HG02884 (cell line): ENCODE results near the gene RPS6KA2.

Experiments used
- ATAC-seq: cut with Tn5 transposase; IDR thresholded peaks from one replicate; pipeline ENCODE4 v1.9.1; 2021; ENCODE audit warnings: mild to moderate bottlenecking, moderate library complexity; ENCODE audit not compliant: unreplicated experiment

Gene RPS6KA2

DNA sequence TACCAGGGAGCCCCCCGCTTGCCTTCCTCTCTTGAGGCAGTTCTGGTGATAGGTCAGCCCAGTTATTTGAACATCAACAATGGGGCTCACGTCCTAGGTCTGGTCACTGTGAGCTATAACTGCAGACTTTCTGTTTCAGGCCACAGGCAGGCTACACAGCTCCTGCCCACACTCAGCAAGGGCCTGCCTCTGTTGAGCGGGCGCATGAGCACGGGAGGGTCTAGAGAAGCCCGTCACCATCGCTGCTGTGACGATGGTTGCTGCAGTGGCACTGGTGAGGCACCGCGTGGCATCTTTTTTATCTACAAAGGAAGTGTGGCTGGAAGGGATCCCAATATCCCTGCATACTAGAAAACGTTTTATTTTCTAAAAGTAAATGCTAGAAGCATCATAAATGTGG is 118.3 kb downstream of the RPS6KA2 start:
- no peak for ATAC-seq

DNA sequence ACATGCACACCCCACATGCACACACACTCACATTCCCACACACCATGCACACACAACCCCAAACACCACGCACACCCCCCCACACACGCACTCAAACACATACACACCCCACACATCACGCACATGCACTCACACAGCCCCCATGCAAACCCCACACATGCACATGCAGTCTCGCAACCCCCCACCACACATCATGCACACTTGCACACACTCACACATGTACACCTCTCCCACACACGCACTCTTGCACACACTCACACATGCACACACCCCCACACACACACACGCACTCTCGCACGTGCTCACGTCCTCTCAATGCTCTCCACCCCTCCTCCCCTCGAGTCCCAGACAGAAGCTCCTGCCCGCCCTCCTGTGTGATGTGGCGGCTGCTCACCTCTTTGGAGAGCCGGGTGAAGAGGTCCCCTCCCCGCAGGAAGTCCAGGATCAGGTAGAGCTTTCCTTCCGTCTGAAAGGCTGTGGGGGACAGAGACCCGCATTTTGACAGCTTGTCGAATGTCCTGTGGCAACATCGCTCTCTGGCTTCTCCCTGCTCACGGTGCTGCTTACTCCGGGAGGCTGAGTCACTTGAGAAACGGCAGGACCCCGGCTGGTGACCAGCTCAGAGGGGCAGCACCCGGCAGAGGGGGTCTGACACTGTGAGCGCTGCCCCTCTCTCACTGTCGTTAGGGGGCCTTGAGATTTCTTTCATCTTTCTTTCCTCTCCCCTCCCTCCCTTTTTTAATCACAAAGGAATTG is 119.1 kb downstream of the RPS6KA2 start:
- no peak for ATAC-seq

DNA sequence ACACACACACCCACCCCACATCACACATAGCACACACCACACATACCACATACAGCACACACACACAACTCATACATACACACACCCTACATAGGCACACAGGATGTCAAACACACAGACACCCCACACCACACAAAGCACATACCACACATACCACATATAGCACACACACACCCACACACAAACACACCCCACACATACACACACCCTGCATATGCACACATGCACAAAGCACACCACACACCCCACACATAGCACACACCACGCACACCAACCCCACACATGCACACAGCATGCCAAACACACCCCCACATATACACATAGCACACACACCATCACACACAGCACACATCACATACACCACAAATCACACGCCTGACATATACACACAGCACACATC is 119.7 kb downstream of the RPS6KA2 start:
- no peak for ATAC-seq

DNA sequence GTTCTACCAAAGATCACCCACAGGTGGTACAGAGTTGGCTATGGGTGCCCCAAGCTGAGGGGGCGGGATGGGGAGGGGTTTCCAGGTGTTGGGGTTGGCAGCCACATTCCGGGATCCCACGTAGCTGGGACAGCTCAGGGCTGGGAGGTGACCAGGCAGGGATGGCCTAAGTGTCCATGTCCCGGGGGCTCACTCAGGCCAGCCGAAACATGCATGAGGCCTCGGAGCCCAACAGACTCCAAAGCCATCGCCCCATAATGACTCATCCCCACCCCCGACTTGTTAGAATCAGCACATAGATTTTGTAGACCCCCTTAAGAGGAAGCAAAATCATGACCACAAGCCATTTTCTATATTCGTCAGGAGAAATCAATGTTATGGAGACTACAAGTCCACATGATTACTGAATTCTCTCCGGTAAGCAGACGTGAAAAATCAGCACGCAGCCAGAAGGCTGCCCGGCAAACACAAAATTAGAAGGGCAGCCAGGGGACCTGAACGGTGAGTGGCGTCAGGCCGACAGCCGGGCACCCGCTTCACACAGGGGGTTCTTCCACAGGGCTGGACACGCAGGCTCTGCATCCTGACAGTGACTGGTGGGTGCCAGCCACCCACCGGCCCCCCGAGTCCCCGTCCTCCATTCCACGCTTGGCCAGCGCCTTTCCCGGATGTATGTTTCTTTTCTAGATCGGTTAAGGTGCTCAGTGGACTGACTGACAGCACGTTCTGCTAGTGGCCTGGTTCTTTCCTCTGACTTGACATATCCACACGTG is 121.7 kb downstream of the RPS6KA2 start:
- no peak for ATAC-seq

DNA sequence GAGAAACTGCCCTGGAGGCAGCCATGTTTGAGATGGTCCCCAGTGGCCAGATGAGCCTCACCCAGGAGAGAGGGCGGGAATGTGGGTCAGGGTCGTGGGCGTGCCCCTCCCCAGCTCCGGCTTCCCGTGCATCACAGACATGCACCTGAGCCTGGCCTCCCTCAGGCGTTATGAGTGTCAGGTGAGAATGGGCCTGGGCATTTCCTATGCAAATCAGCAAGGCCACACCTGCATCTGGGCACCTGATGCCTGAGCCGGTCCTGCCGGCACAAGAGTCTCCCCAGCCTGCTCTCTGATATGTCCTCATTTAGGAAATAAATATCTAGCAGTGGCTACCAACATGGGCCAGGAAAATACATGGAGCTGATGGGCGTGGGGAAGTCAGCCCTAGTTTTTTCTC is 123.0 kb downstream of the RPS6KA2 start:
- no peak for ATAC-seq

DNA sequence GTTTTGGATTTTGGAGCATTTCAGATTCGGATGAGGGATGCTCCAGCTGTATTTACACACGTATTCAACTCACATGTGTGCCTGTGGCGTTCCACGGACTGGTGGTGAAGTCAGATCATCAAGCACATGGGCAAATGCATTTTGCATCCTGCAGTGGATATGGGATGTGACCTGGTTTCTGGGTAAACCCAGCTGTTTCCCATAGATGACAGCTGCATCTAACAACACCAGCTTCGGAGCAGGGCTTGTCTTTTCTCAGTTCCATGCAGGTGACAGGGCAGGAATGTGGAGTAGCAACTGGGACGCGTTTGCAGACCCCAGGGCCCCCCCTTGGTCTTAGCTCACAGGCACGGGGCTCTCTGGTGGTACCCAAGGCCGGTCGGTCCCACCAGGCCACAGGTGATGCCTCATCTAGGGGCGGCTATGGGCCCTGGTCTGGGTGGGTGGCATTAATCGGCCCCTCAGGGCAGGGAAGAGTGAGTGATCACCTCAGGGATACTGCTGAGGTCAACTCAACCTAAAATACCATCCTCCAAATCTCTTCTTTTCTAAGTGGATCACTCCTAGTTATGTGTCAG is 123.8 kb downstream of the RPS6KA2 start:
- no peak for ATAC-seq

DNA sequence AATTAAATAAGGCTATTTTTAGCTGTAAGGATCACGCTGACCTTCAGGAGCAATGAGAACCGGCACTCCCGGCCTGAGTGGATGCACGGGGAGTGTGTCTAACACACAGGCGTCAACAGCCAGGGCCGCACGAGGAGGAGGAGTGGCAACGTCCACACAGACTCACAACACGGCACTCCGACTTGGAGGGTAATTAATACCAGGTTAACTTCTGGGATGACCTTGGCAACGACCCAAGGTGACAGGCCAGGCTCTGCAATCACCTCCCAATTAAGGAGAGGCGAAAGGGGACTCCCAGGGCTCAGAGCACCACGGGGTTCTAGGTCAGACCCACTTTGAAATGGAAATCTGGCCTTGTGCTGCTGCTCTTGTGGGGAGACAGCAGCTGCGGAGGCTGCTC is 124.6 kb downstream of the RPS6KA2 start:
- no peak for ATAC-seq

DNA sequence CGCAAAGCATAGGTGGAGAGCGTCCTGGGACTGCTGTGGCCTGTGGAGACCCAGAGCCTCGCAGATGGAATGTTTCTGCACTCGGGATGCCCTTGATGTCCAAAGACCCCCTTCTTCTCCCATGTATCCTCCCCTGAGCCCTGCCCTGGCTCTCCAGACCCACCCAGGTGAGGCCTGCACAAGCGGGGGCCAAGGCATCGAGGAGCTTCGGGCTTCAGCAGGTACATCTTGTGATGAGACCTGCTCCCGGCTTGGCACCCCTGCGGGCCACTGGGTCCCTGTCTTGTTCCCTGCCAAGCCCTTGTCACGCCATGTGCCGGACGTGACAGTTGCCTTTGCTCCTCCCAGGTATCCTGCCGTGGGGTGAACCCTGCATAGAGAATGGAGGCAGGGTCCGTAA is 125.8 kb downstream of the RPS6KA2 start:
- ATAC-seq: no peak

DNA sequence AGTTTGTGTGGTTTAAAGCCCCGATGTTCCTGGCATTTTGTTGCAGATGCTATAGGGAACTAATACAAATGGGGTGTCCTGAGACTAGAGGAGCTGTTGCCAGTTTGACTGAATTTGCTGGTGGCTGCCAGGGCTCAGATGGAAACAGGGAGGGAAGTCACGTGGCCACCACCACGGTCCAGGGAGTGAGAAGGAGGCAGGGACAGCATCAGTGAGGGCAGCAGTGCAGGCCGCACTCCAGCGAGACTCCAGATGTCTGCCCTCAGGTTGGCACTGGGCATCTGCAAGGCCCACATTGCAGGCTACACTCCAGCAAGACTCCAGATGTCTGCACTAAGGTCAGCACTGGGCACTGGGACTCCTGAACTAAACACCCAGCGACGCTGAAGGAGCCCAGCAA is 126.8 kb downstream of the RPS6KA2 start:
- ATAC-seq: no peak

DNA sequence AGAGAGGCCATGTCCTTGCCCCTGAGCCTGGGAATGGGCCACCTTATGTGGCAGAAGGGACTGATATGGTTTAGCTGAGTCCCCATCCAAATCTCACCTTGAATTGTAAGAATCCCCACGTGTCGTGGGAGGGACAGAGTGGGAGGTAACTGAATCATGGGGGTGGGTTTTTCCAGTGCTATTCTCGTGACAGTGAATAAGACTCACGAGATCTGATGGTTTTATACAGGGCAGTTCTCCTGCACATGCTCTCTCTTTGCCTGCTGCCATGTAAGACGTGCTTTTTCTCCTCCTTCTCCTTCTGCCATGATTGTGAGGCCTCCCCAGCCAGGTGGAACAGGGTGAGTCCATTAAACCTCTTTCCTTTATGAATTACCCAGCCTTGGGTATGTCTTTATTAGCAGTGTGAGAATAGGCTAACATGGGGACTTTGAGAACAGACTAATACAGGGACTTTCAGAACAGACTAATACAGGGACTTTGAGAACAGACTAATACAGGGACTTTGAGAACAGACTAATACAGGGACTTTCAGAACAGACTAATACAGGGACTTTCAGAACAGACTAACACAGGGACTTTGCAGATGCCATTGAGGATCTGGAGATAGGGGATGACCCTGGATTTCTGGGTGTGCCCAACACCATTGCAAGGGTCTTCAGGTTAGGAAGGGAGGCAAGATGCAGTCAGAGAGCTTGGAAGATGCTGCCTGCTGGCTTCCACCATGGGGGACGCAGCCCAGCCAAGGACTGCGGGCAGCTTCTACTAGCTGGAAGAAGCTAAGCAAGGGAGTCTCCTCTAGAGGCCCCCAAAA is 127.5 kb downstream of the RPS6KA2 start:
- peak; percentile 77 for ATAC-seq

DNA sequence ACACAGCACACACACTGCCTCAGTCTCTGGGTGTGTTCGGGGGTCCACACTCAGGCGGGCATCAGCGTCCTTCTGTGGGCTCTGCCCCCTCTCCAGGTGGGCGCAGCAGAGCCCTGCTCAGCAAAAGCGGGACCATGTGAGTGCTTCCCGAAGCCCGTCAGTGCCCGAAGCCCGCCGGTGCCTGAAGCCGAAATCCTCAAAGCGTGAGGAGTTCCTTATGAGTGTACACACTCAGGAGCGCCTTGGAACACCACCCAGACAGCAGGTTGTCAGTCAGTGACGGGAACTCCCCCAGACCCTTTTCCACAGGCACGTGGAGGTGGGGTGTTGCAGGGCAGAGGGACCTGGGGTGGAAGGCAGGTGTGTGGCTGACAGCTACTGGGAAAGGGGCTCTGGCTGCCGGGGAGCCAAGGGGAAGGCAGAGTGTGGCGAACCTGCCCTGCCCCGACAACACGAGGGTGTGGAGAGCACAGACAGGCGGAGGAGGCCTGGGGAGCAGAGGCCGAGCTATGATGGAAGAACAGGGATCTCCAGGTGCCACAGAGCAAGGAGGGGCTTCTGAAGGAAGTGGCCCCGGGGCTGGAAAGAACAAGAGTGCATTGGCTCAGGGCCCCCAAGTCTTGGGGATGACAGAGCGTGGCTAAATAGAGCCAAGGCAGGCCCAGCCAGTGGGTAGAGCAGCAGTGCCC is 128.2 kb downstream of the RPS6KA2 start:
- ATAC-seq: no peak

DNA sequence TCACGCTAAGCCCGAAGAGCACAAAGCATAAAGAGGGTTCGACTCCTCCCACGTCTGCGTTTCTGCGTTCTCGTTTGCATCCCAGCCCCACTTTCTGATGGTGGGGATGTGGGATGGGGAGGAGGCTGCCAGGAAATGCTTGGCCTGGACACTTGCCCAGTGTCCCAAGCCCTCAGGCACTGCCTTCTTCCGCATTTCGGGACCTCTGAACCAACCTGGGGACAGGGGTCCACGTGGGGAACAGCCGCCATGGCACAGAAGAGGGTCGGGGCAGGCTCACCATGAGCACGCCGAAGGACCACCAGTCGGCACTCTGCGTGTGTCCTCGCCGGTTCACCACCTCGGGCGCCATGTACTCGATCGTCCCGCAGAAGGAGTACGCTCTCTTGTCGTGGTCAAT is 128.8 kb downstream of the RPS6KA2 start:
- no peak for ATAC-seq

DNA sequence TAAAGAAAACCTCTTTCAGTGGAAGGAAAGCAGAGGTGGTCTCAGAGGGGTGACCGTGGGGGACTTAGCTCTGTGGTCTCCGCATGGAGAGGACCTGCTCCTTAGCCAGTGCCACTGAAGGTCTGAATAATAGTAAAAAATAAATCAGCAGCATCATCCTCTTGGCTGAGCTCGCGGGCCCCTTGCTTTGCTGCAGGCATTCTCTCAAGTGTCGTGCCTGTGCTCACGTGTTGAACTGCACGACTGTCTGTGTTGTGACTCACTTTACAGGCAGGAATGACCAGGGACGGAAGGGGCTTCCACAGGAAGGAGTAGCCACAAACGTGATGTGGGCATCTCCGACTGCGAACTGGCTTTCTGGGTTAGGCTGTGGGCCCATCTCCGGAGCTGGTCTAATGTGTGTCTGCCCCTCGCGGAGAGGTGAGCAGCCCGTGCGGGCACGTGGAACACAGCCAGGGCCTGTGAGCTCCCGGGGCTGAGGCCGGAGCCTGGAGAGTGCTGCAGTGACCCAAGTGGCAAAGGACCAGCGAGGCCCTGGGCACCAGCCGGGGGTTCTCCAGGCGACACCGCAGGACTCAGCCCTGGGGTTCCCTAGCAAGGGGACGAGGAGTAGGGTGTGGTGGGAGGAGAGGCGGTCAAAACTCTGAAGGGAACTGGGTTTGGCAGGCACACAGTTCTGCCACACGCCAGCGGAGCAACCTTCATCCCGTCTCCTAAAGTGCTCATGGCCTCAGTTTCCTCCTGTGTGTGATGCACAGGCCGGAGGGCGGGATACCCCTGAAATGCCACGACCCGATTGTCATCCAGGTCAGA is 129.8 kb downstream of the RPS6KA2 start:
- no peak for ATAC-seq

DNA sequence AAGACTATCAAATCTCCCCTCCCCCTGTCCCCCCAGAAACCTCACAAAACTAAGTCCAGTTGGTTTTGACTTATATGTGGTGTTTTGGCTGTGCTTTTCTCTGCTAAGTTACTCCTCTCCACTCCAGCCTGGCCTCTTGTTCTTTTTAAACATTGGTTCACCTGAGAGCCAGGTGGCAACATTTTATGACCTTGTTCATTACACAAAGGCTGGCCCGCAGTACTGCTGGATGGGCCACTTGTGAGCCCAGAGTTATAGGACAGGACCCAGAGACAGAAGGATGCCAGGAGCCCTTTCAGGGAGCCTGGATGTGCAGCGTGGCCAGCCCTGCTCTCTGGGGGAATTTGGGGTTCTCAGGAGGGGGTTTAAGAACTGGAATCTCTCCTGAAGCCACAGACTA is 130.6 kb downstream of the RPS6KA2 start:
- no peak for ATAC-seq

DNA sequence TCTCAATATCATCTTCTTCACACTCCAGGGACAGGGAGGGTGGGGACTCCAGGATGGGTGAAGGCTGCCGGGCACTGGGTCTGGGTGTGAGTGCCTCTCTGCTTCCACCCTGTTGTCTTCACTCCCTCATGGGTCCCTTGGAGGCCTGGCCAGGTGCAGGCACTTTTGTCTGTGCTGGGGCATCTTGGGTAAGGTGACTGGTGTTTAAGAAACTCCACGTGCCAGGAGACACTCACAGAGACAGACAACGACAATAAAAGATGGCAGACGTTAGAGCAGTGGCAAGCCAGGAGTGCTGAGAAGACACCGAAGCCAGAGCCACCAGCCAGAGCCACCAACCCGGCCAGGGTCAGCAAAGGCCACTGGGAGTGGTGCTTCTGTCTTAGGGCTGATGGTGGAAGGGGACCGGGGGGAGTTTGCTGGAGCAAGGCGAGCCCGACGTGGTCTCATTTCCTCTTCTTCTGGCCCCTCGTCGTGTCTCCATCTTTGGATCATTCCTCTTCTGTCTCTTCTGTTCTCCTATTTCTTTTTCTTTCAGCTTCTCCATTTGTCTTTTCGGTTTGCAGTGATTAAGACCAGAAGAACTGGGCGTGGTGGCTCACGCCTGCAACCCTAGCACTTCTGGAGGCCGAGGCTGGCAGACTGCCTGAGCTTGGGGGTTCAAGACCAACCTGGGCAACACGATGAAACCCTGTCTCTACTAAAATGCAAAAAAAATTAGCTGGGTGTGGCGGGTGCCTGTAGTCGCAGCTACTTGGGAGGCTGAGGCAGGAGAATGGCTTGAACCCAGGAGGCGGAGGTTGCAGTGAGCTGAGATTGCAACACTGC is 131.3 kb downstream of the RPS6KA2 start:
- ATAC-seq: no peak

DNA sequence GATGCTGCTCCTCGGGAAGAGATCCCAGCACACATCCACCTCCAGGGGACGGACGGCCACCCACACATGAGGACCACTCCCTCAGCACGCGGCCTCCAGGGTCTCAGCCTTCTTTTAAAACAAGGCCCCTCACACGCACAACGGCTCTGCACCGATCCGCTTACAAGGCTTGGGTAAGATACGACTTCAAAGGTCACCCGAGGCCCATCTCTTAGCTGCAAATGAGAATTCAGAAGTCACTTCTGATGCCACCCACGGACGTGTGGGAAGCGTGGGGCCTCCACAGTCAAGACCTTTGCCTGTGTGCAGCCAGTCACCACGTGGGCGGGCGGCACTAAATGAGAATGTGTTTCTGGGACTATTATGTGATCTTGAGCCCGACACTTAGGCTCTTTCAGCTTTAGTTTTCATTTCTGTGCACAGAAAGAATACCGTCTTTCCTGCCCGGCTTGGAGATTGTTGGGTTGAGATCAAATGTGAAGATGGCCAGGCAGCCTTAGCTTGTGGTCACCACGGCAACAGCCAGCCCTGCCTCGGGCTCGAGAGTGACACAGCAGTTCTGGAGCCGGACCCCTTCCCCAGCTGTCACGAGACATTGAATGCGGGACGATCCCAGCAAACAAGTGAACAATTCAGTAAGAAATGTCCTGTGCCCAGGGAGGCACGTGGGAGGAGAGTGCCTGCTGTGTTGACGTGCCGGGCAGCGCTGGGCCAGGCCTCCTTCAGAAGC is 132.1 kb downstream of the RPS6KA2 start:
- ATAC-seq: no peak

DNA sequence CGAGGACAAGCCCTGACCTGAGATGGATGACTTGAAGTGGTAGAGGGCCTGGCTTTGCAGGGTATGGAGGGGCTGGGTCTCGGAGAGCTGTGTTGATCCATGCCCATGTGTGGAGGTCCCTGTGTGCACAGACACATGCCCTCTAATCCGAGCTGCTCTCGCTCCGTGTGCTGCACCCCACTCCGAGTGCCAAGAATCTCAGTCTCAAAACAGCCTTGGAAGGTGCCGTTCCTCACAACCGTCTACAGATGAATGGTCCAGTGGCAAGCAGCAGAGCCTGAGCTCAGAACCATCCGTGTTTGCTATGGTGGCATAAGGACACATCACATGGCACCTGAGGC is 133.0 kb downstream of the RPS6KA2 start:
- no peak for ATAC-seq

DNA sequence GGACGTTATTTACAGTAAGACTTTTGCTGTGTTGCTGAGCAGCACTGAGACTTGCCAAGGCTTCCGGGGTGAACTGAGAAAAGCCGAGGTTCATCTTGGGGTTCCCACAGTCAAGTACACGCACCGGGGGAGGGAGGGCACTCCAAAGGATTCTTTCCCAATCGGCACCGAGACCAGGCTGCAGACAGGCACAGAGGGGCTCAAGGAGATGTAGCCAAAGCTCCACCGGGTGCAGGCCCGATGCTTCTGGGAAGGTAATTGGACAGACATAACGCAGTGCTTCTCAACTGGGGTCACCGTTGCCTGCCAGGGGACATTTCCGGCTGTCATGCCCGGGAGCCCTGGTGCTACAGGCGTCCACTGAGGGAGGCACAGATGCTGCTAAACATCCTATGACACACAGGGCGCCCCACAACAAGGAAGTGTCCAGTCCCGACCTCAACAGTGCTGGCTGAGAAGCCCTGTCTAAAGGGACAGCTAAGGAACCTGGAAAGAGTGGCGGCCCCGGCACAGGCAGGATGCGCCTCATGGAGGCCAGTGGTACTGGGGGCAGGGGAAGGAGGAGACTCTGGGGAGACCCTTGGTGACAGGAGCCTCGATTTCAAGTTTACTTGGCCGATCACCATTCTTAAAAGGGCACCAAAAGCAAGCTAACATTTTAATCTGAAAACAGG is 133.5 kb downstream of the RPS6KA2 start:
- ATAC-seq: no peak
